Neural cell (in vitro differentiated cells): ENCODE data around the gene ZDHHC17. TPM values are rescaled to one million over a fixed set of nuclear protein-coding genes. Genes with fewer than 3 reads are reported as not detected.

Source experiments
- H2AFZ ChIP-seq: fragments of 200-600, 300-800 bp; sonication (generic), shearing (Covaris generic); 2 replicates; pipeline ENCODE4 v1.6.0; 2014; ENCODE audit warnings: low read depth, mild to moderate bottlenecking, antibody characterized with exemption, low read length, moderate library complexity
- H3F3A ChIP-seq: fragments of 200-600 bp; shearing (Covaris generic); 2 replicates; pipeline ENCODE4 v1.6.1; 2016; ENCODE audit warnings: mild to moderate bottlenecking, moderate library complexity, mixed read lengths, antibody characterized with exemption, low read length; ENCODE audit not compliant: insufficient read depth, poor library complexity, severe bottlenecking
- H3K27ac ChIP-seq: fragments of 200-600, 300-800 bp; sonication (generic), shearing (Covaris generic); 2 replicates; pipeline ENCODE4 v1.5.1; 2014; ENCODE audit warnings: mild to moderate bottlenecking, low read length, moderate library complexity
- H3K27me3 ChIP-seq: fragments of 300-800, 200-600 bp; sonication (generic), shearing (Covaris generic); 2 replicates; pipeline ENCODE4 v1.6.0; 2014; ENCODE audit warnings: mild to moderate bottlenecking, low read depth, low read length, moderate library complexity; ENCODE audit not compliant: insufficient read depth
- H3K36me3 ChIP-seq: fragments of 300-800, 200-600 bp; sonication (generic), shearing (Covaris generic); 2 replicates; pipeline ENCODE4 v1.5.1; 2014; ENCODE audit warnings: mild to moderate bottlenecking, antibody characterized with exemption, low read length, moderate library complexity; ENCODE audit not compliant: insufficient read depth
- H3K4me2 ChIP-seq: fragments of 300-800, 200-600 bp; sonication (generic), shearing (Covaris generic); 2 replicates; pipeline ENCODE4 v1.6.0; 2014; ENCODE audit warnings: mild to moderate bottlenecking, low read length
- H3K4me3 ChIP-seq: fragments of 300-800, 200-600 bp; sonication (generic), shearing (Covaris generic); 2 replicates; pipeline ENCODE4 v1.5.1; 2014; ENCODE audit warnings: mild to moderate bottlenecking, low read length, moderate library complexity
- H3K79me2 ChIP-seq: fragments of 200-600 bp; shearing (Covaris generic); replicated peaks from 2 replicates; pipeline ENCODE4 v1.6.0; 2014; ENCODE audit warnings: mild to moderate bottlenecking, low read length, moderate library complexity; ENCODE audit not compliant: insufficient read depth
- H3K9ac ChIP-seq: fragments of 300-800, 200-600 bp; sonication (generic), shearing (Covaris generic); 2 replicates; pipeline ENCODE4 v1.6.1; 2016; ENCODE audit warnings: mild to moderate bottlenecking, low read length, mixed read lengths
- H3K9me2 ChIP-seq: fragments of 200-600 bp; shearing (Covaris generic); 2 replicates; pipeline ENCODE4 v1.6.1; 2016; ENCODE audit warnings: mild to moderate bottlenecking, low read length, mixed read lengths; ENCODE audit not compliant: insufficient read depth
- H3K9me3 ChIP-seq: fragments of 200-600, 300-800 bp; sonication (generic), shearing (Covaris generic); 2 replicates; pipeline ENCODE4 v1.6.1; 2016; ENCODE audit warnings: mild to moderate bottlenecking, mixed run types, low read length, moderate library complexity, mixed read lengths
- H4K20me1 ChIP-seq: fragments of 200-600 bp; shearing (Covaris generic); 2 replicates; pipeline ENCODE4 v1.6.1; 2016; ENCODE audit warnings: mild to moderate bottlenecking, mixed run types; ENCODE audit not compliant: insufficient read depth
- EP300 ChIP-seq: fragments of 450-650 bp; conservative IDR thresholded peaks from 2 replicates; pipeline ENCODE4 v1.6.1; 2014; ENCODE audit warnings: antibody characterized with exemption, mild to moderate bottlenecking, moderate library complexity; ENCODE audit not compliant: poor library complexity, severe bottlenecking
- EZH2 ChIP-seq: fragments of 200-600, 300-800 bp; shearing (Covaris generic), sonication (generic); IDR thresholded peaks from 2 replicates; pipeline ENCODE4 v1.6.1; 2014; ENCODE audit warnings: antibody characterized with exemption, low read length, borderline replicate concordance, mild to moderate bottlenecking; ENCODE audit not compliant: insufficient read depth, poor library complexity, severe bottlenecking
- MXI1 ChIP-seq: fragments of 450-650 bp; conservative IDR thresholded peaks from 2 replicates; pipeline ENCODE4 v1.6.1; 2014; ENCODE audit warnings: antibody characterized with exemption, mild to moderate bottlenecking; ENCODE audit not compliant: poor library complexity, severe bottlenecking
- POLR2AphosphoS5 ChIP-seq: IDR thresholded peaks from 2 replicates; pipeline ENCODE4 v1.6.1; 2012
- RAD21 ChIP-seq: fragments of 450-650 bp; conservative IDR thresholded peaks from 2 replicates; pipeline ENCODE4 v1.6.1; 2014; ENCODE audit warnings: antibody characterized with exemption, mild to moderate bottlenecking, moderate library complexity
- SMC3 ChIP-seq: fragments of 450-650 bp; conservative IDR thresholded peaks from 2 replicates; pipeline ENCODE4 v1.6.1; 2014; ENCODE audit warnings: antibody characterized with exemption, mild to moderate bottlenecking, moderate library complexity; ENCODE audit not compliant: poor library complexity
- TAF1 ChIP-seq: IDR thresholded peaks from 2 replicates; pipeline ENCODE4 v1.6.1; 2012; ENCODE audit warnings: low read depth
- polyA plus RNA-seq: library from polyadenylated mRNA; depleted of rRNA; stranded (reverse); fragments of >200 nt; gene quantifications from 2 replicates; pipeline ENCODE4 v1.2.3, GENCODE V29; 2014
- TF ChIP-seq, protein P1 (sequence below): fragments of 450-650 bp; IDR thresholded peaks from 2 replicates; pipeline ENCODE4 v1.5.1; 2014; ENCODE audit warnings: antibody characterized with exemption, mild to moderate bottlenecking, moderate library complexity; ENCODE audit not compliant: poor library complexity, severe bottlenecking
- TF ChIP-seq, protein P2 (sequence below): IDR thresholded peaks from 2 replicates; pipeline ENCODE4 v1.6.1; 2012; ENCODE audit warnings: borderline replicate concordance

Gene ZDHHC17
- polyA plus RNA-seq, 1 donor from 2014 or later = 217 TPM

DNA sequence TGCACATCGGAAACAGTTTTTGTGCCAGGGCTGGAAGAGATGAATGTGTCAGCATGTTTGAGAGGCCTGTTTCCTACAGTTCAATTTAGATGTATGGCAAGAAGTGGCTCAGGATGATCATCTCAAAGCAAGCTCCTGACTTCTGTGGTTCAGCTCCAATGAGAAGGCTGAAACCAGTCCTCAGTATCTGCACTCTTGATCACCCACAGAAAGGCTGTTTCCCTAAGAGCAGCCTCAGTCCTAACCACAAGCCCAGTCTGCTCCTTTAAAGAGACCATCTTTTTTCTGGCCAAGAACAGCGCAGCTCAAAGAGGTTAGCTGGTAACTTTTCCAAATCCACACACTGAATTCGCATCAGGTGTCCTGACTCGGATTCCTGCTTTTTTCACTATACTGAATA is 95.7 kb downstream of the ZDHHC17 start:
- Histone ChIP-seq H3K9me3 (no peaks in the 10 kb centered on the region), H3F3A (no peaks in the 10 kb centered on the region), H3K9ac (no peak overlapping the region), H2AFZ (no peak overlapping the region), H3K9me2 (no peaks in the 10 kb centered on the region), H3K4me3 (no peak overlapping the region), H3K4me2 (no peak overlapping the region), H3K79me2 (no peaks in the 10 kb centered on the region), H3K27me3 (no peaks in the 10 kb centered on the region), H4K20me1 (no peaks in the 10 kb centered on the region), H3K27ac (no peak overlapping the region), H3K36me3 (no peaks in the 10 kb centered on the region)
- no peak for TF ChIP-seq EP300
- no peak for TF ChIP-seq POLR2AphosphoS5
- no peak for TF ChIP-seq TAF1
- TF ChIP-seq RAD21 = no peak
- no peak for TF ChIP-seq MXI1
- TF ChIP-seq EZH2 = no peak
- TF ChIP-seq, protein P1, sequence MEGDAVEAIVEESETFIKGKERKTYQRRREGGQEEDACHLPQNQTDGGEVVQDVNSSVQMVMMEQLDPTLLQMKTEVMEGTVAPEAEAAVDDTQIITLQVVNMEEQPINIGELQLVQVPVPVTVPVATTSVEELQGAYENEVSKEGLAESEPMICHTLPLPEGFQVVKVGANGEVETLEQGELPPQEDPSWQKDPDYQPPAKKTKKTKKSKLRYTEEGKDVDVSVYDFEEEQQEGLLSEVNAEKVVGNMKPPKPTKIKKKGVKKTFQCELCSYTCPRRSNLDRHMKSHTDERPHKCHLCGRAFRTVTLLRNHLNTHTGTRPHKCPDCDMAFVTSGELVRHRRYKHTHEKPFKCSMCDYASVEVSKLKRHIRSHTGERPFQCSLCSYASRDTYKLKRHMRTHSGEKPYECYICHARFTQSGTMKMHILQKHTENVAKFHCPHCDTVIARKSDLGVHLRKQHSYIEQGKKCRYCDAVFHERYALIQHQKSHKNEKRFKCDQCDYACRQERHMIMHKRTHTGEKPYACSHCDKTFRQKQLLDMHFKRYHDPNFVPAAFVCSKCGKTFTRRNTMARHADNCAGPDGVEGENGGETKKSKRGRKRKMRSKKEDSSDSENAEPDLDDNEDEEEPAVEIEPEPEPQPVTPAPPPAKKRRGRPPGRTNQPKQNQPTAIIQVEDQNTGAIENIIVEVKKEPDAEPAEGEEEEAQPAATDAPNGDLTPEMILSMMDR = no peak
- TF ChIP-seq SMC3 = no peak
- TF ChIP-seq, protein P2, sequence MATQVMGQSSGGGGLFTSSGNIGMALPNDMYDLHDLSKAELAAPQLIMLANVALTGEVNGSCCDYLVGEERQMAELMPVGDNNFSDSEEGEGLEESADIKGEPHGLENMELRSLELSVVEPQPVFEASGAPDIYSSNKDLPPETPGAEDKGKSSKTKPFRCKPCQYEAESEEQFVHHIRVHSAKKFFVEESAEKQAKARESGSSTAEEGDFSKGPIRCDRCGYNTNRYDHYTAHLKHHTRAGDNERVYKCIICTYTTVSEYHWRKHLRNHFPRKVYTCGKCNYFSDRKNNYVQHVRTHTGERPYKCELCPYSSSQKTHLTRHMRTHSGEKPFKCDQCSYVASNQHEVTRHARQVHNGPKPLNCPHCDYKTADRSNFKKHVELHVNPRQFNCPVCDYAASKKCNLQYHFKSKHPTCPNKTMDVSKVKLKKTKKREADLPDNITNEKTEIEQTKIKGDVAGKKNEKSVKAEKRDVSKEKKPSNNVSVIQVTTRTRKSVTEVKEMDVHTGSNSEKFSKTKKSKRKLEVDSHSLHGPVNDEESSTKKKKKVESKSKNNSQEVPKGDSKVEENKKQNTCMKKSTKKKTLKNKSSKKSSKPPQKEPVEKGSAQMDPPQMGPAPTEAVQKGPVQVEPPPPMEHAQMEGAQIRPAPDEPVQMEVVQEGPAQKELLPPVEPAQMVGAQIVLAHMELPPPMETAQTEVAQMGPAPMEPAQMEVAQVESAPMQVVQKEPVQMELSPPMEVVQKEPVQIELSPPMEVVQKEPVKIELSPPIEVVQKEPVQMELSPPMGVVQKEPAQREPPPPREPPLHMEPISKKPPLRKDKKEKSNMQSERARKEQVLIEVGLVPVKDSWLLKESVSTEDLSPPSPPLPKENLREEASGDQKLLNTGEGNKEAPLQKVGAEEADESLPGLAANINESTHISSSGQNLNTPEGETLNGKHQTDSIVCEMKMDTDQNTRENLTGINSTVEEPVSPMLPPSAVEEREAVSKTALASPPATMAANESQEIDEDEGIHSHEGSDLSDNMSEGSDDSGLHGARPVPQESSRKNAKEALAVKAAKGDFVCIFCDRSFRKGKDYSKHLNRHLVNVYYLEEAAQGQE = no peak

DNA sequence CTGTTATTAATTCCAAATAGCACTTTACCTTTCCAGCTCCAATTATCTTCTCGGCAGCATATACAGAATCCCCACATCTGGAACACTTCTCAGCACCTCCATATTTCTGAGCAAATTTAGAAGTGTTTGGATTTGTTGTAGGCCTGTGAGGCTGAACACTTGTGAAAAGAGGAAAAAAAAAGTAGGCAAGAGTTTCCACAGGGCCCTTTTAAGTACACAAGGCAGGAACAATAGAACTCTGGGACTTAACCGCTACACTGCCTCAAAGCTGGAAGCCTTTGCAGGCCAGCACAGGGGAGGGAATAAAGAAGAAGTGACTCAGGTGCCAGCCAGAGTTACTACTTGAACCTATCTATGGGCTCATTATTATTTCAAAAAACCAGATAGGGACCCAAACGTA is 96.3 kb downstream of the ZDHHC17 start:
- H3F3A ChIP-seq = no peaks in the 10 kb centered on the region
- no peaks in the 10 kb centered on the region for H4K20me1 ChIP-seq
- H3K9me2 ChIP-seq = no peaks in the 10 kb centered on the region
- no peaks in the 10 kb centered on the region for H3K9me3 ChIP-seq
- H3K4me2 ChIP-seq = no peak overlapping the region
- TF ChIP-seq, protein P2 = no peak
- TF ChIP-seq MXI1 (no peak), RAD21 (no peak), POLR2AphosphoS5 (no peak), EP300 (no peak), TAF1 (no peak), SMC3 (no peak), EZH2 (no peak)
- TF ChIP-seq, protein P1 = no peak
- H3K36me3 ChIP-seq = no peaks in the 10 kb centered on the region
- H3K9ac ChIP-seq = no peak overlapping the region
- no peaks in the 10 kb centered on the region for H3K79me2 ChIP-seq
- no peaks in the 10 kb centered on the region for H3K27me3 ChIP-seq
- no peak overlapping the region for H2AFZ ChIP-seq
- no peak overlapping the region for H3K27ac ChIP-seq
- H3K4me3 ChIP-seq = no peak overlapping the region
